ENCODE data around the gene GRIP2.

- TF ChIP-seq, protein P1, sequence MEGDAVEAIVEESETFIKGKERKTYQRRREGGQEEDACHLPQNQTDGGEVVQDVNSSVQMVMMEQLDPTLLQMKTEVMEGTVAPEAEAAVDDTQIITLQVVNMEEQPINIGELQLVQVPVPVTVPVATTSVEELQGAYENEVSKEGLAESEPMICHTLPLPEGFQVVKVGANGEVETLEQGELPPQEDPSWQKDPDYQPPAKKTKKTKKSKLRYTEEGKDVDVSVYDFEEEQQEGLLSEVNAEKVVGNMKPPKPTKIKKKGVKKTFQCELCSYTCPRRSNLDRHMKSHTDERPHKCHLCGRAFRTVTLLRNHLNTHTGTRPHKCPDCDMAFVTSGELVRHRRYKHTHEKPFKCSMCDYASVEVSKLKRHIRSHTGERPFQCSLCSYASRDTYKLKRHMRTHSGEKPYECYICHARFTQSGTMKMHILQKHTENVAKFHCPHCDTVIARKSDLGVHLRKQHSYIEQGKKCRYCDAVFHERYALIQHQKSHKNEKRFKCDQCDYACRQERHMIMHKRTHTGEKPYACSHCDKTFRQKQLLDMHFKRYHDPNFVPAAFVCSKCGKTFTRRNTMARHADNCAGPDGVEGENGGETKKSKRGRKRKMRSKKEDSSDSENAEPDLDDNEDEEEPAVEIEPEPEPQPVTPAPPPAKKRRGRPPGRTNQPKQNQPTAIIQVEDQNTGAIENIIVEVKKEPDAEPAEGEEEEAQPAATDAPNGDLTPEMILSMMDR (IDR thresholded peaks at IDR 0.05): no peak
- TF ChIP-seq EP300 (IDR thresholded peaks at IDR 0.05) (no peak), POLR2A (IDR thresholded peaks at IDR 0.05) (no peak)
These were observed 23.3 kb downstream of the GRIP2 start for GRCh38 chr3:14516738-14517345.
